ENCODE measurements around the gene NTM. TPM values are rescaled to one million over a fixed set of nuclear protein-coding genes. Genes with fewer than 3 reads are reported as not detected.

Gene NTM
- total RNA-seq, 2 donors from 2014 or later, result 1.7 to 3.6 TPM

DNA sequence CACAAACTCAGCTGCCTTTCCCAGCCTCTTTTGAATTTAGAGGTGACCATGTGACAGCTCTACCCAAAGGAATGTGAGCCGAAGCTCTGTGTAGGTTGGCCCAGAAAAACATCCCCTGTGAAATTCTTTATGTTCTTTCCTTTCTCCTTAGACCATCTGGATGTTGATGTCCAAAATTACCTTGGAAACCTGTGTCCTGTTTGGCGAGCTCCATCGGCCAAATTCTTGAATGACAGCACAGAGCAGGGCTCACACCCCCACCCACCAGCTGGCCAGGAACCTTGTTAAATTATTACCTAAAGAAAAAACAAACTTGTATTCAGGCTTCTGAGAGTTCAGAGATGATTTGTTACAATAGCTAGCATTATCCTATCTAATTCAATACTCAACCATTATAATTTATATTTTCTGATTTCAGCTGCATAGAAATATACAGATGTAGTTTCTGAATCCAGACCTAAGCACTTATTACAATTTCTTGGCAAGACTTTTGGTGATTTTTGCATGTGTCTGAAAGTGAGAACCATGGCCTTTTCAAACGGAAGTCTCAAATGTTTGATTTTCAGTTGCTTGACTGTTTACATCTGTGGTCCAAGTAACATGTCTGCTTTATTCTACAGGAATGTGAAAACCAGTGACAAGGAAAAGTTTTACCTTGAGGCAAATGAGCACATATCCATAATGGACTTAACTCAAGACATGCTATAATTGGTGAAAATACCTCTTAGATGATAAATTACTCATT is 554.2 kb downstream of the NTM start:
- no peak for DNase-seq
- H3K27me3 Mint-ChIP-seq (ENCODE audit: insufficient read depth), result no peaks in the 10 kb centered on the region
- no peaks in the 10 kb centered on the region for H3K4me1 Mint-ChIP-seq
- WGBS, 2 experiments (ENCODE audit: insufficient coverage in 1 of 2, insufficient read length in 1 of 2), result 74 to 88% methylated on average over 2 to 4 of the region's 4 CpGs
- no peak overlapping the region for H3K4me3 Mint-ChIP-seq
- TF ChIP-seq CTCF (conservative IDR thresholded peaks at IDR 0.05), result no peak
- H3K9me3 ChIP-seq (ENCODE audit: control insufficient read depth, low read length), result no peaks in the 10 kb centered on the region
- H3K9me3 Mint-ChIP-seq, result no peaks in the 10 kb centered on the region
- no peaks in the 10 kb centered on the region for H3K4me1 ChIP-seq (ENCODE audit: control insufficient read depth, insufficient read depth, low read length)
- H3K27me3 ChIP-seq (ENCODE audit: control insufficient read depth, insufficient read depth, low read length, poor library complexity, severe bottlenecking), result no peaks in the 10 kb centered on the region
- H3K9ac ChIP-seq (ENCODE audit: extremely low read depth, low read length, poor library complexity, severe bottlenecking), result no peak overlapping the region
- H3K36me3 ChIP-seq (ENCODE audit: control insufficient read depth, insufficient read depth, low read length), result no peaks in the 10 kb centered on the region
- H3K4me3 ChIP-seq (ENCODE audit: low read length), result no peak overlapping the region
- H3K27ac ChIP-seq (ENCODE audit: low read depth, low read length), result no peak overlapping the region
- no peaks in the 10 kb centered on the region for H3K36me3 Mint-ChIP-seq (ENCODE audit: low read depth)
- H3K27ac Mint-ChIP-seq, result peak overlapping the region; percentile 18

- H3K4me3 Mint-ChIP-seq, result no peak overlapping the region
- no peak for DNase-seq
- H3K4me1 ChIP-seq (ENCODE audit: control insufficient read depth, insufficient read depth, low read length), result no peaks in the 10 kb centered on the region
- H3K4me3 ChIP-seq (ENCODE audit: low read length), result no peak overlapping the region
- H3K27me3 Mint-ChIP-seq (ENCODE audit: insufficient read depth), result no peaks in the 10 kb centered on the region
- 88 to 93% methylated on average over 3 to 4 of the region's 4 CpGs for WGBS, 2 experiments (ENCODE audit: insufficient coverage in 1 of 2, insufficient read length in 1 of 2)
- H3K4me1 Mint-ChIP-seq, result no peaks in the 10 kb centered on the region
- H3K27ac ChIP-seq (ENCODE audit: low read depth, low read length), result no peak overlapping the region
- no peak overlapping the region for H3K27ac Mint-ChIP-seq
- no peaks in the 10 kb centered on the region for H3K27me3 ChIP-seq (ENCODE audit: control insufficient read depth, insufficient read depth, low read length, poor library complexity, severe bottlenecking)
- H3K36me3 ChIP-seq (ENCODE audit: control insufficient read depth, insufficient read depth, low read length), result no peaks in the 10 kb centered on the region
- no peak overlapping the region for H3K9ac ChIP-seq (ENCODE audit: extremely low read depth, low read length, poor library complexity, severe bottlenecking)
- no peaks in the 10 kb centered on the region for H3K9me3 Mint-ChIP-seq
- TF ChIP-seq CTCF (conservative IDR thresholded peaks at IDR 0.05), result no peak
- no peaks in the 10 kb centered on the region for H3K9me3 ChIP-seq (ENCODE audit: control insufficient read depth, low read length)
- no peaks in the 10 kb centered on the region for H3K36me3 Mint-ChIP-seq (ENCODE audit: low read depth)
These were observed 555.4 kb downstream of the NTM start for GRCh38 chr11:131925829-131926228.

DNA sequence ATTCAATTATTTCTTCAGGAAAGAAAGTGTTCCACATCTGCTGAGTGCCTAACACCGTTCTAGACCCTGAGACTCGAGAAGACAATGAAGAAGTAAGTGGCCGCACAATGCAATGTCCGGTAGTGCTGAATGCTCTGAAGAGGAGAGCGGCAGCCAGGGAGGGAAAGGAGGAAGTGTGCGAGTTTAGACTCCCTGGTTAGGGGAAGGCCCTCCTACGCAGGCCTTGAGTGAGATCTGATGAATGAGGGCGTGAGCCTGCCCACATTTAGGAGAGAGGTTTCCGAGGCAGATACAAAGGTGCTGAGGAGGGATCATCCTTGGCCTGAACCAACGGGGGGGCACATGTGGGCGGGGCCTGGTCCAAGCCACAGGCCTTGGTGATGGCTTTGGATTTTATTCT is 558.6 kb downstream of the NTM start:
- no peak overlapping the region for H3K4me3 ChIP-seq (ENCODE audit: low read length)
- Mint-ChIP-seq H3K36me3 (ENCODE audit: low read depth) (no peaks in the 10 kb centered on the region), H3K4me3 (no peak overlapping the region), H3K4me1 (no peaks in the 10 kb centered on the region), H3K27ac (no peak overlapping the region), H3K9me3 (no peaks in the 10 kb centered on the region), H3K27me3 (ENCODE audit: insufficient read depth) (no peaks in the 10 kb centered on the region)
- 89 to 95% methylated on average over 11 of the region's 11 CpGs for WGBS, 2 experiments (ENCODE audit: insufficient coverage in 1 of 2, insufficient read length in 1 of 2)
- H3K36me3 ChIP-seq (ENCODE audit: control insufficient read depth, insufficient read depth, low read length), result no peaks in the 10 kb centered on the region
- H3K27ac ChIP-seq (ENCODE audit: low read depth, low read length), result no peak overlapping the region
- TF ChIP-seq CTCF (conservative IDR thresholded peaks at IDR 0.05), result no peak
- H3K9me3 ChIP-seq (ENCODE audit: control insufficient read depth, low read length), result no peaks in the 10 kb centered on the region
- H3K27me3 ChIP-seq (ENCODE audit: control insufficient read depth, insufficient read depth, low read length, poor library complexity, severe bottlenecking), result no peaks in the 10 kb centered on the region
- DNase-seq, result no peak
- H3K4me1 ChIP-seq (ENCODE audit: control insufficient read depth, insufficient read depth, low read length), result no peaks in the 10 kb centered on the region
- H3K9ac ChIP-seq (ENCODE audit: extremely low read depth, low read length, poor library complexity, severe bottlenecking), result no peak overlapping the region
